ENCODE data around the gene TMEM44. TPM values are rescaled to one million over a fixed set of nuclear protein-coding genes. Genes with fewer than 3 reads are reported as not detected.

Gene TMEM44
- total and polyA plus RNA-seq, 9 of the 15 experiments (the other 6 are each of a cell fraction or from before 2014, with no cell fraction given): 0.53 to 18.1 (median 11.3) TPM

- no peaks in the 10 kb centered on the region for H3K4me1 ChIP-seq (replicated peaks in 1 of 2; ENCODE audit: control insufficient read depth in 2 of 2, insufficient read depth in 2 of 2, low read length in 2 of 2)
- H3K27ac ChIP-seq (ENCODE audit: extremely low read depth, low read depth, low read length): no peak overlapping the region
- ChIA-PET POLR2A (no interaction called here), CTCF (ENCODE audit: low intra/inter-chr PET ratio) (no interaction called here)
- no TSS peak for BruUV-seq (replicated peaks)
- H3K4me2 ChIP-seq (ENCODE audit: insufficient read depth, low read length): no peak overlapping the region
- no peaks in the 10 kb centered on the region for H3K27me3 ChIP-seq (ENCODE audit: control insufficient read depth in 2 of 2, insufficient read depth in 2 of 2, low read length in 2 of 2)
- H3K9ac ChIP-seq (ENCODE audit: insufficient read depth in 1 of 2, low read depth in 2 of 2, low read length in 2 of 2): no peak overlapping the region
- peak; percentile 85 for TF ChIP-seq BCOR (IDR thresholded peaks at IDR 0.05)
- TF ChIP-seq PTBP1 (IDR thresholded peaks at IDR 0.05; ENCODE audit: low read depth, low read length): peak; percentile 77; the same call in 1 of the 2 replicates
- no peak for TF ChIP-seq ZBTB49 (CRISPR knock-in tag; IDR thresholded peaks at IDR 0.05; ENCODE audit: borderline replicate concordance)
- TF ChIP-seq KDM2B (CRISPR knock-in tag; IDR thresholded peaks at IDR 0.05): no peak
- no peak for TF ChIP-seq ZNF174 (CRISPR knock-in tag; IDR thresholded peaks at IDR 0.05)
- TF ChIP-seq ZNF184 (CRISPR knock-in tag; IDR thresholded peaks at IDR 0.05): no peak
- no peak for TF ChIP-seq FUS (optimal IDR thresholded peaks at IDR 0.05; ENCODE audit: low read depth, low read length)
- peak; percentile 91 for TF ChIP-seq SMARCA5 (IDR thresholded peaks at IDR 0.05)
- no peak for TF ChIP-seq NCOA6 (IDR thresholded peaks at IDR 0.05)
- no peak for TF ChIP-seq EZH2 (IDR thresholded peaks at IDR 0.05; ENCODE audit: borderline replicate concordance, low read depth, low read length)
- TF ChIP-seq ZFP30 (CRISPR knock-in tag; IDR thresholded peaks at IDR 0.05; ENCODE audit: borderline replicate concordance): no peak
- peak; percentile 87 for TF ChIP-seq RBM25 (IDR thresholded peaks at IDR 0.05; ENCODE audit: low read depth, low read length, severe bottlenecking)
- TF ChIP-seq SAFB2 (IDR thresholded peaks at IDR 0.05; ENCODE audit: borderline replicate concordance, low read depth, low read length, severe bottlenecking): no peak
- no peak for TF ChIP-seq NEUROD1 (IDR thresholded peaks at IDR 0.05; ENCODE audit: borderline replicate concordance, low read depth, low read length, partially characterized antibody)
- TF ChIP-seq SMAD2 (IDR thresholded peaks at IDR 0.05; ENCODE audit: low read depth, low read length): no peak
- no peak for TF ChIP-seq TCF7L2 (IDR thresholded peaks at IDR 0.05; ENCODE audit: low read depth, low read length)
- TF ChIP-seq USF1 (CRISPR knock-in tag; IDR thresholded peaks at IDR 0.05): no peak
- peak; percentile 78 for TF ChIP-seq ZNF436 (CRISPR knock-in tag; IDR thresholded peaks at IDR 0.05)
- peak; percentile 98 for TF ChIP-seq ZFP36 (IDR thresholded peaks at IDR 0.05; ENCODE audit: low read depth, low read length, partially characterized antibody)
- no peak for TF ChIP-seq ZNF124 (CRISPR knock-in tag; IDR thresholded peaks at IDR 0.05)
- no peak for TF ChIP-seq CREM (IDR thresholded peaks at IDR 0.05; ENCODE audit: low read depth)
- TF ChIP-seq NR1H2 (CRISPR knock-in tag; IDR thresholded peaks at IDR 0.05): no peak
- TF ChIP-seq ILF3 (IDR thresholded peaks at IDR 0.05; ENCODE audit: borderline replicate concordance): no peak
- H4K20me1 ChIP-seq (replicated peaks; ENCODE audit: control insufficient read depth, insufficient read depth, low read length): no peaks in the 10 kb centered on the region
- intact Hi-C loops (cut with micrococcal nuclease): no loop called here
- no peaks in the 10 kb centered on the region for H3K9me1 ChIP-seq (ENCODE audit: control insufficient read depth, insufficient read depth, low read length)
- DNase-seq (ENCODE audit: extremely low read depth in 1 of 4, low spot score in 3 of 4): no peak
- 57% methylated on average over 3 of the region's 3 CpGs for WGBS (ENCODE audit: insufficient coverage, low coverage, missing lambda C conversion rate)
- H3K4me3 ChIP-seq: no peak overlapping the region
- H2AFZ ChIP-seq (ENCODE audit: low read depth, low read length): no peak overlapping the region
- FAIRE-seq: no peak
- in situ Hi-C loops (cut with MboI): no loop called here
- no peaks in the 10 kb centered on the region for H3K9me3 ChIP-seq (replicated peaks; ENCODE audit: control insufficient read depth, insufficient read depth, low read depth, low read length)
- 0 out of 3 replicates have a peak, but pooled peaks cover 2% of the 10 kb centered on the region for H3K36me3 ChIP-seq (ENCODE audit: control insufficient read depth, insufficient read depth, low read length)
- ATAC-seq: no peak
- H3K79me2 ChIP-seq (ENCODE audit: control insufficient read depth, insufficient read depth, low read length): no peaks in the 10 kb centered on the region
These were observed 22.5 kb downstream of the TMEM44 start for GRCh38 chr3:194610689-194611088.
